Measurements from ENCODE around the gene SNX13.

The SNX13 gene

DNA sequence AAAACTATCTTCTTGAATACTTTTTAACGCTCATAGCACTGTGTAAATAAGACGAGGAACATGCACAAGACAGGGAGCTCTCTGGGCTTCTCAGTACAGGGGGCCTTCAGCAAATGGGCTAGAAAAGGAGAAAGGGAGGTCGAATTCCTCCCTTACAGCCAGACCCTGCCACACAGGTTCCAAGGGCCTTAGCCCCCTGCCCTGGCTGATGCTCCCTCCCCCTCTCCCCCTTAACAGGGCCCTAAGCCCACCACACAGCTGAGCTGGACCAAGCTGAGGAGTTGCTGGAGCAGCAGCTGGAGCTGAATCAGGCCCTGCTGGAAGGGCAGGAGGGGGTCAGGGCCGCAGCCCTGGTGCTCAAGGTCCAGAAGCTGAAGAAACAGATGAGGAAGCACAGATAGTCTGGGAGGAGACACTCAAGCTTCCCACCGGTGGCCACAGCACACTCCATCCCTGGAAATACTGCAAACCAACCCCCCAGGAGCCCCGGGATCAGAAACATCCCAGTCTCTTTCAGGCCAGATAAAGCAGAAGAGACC is 153.9 kb downstream of the SNX13 start:
- H3K36me3 ChIP-seq (ENCODE audit: insufficient read depth, low read length) = no peaks in the 10 kb centered on the region; the same call in 1 of the 2 replicates
- H3K27me3 ChIP-seq (ENCODE audit: insufficient read depth, low read length) = no peaks in the 10 kb centered on the region
- H3K4me1 ChIP-seq (ENCODE audit: control insufficient read depth, insufficient read depth, low read length, unreplicated experiment) = peaks cover 15% of the 10 kb centered on the region
- H3K4me3 ChIP-seq (ENCODE audit: low read depth, low read length) = no peak overlapping the region
- H2AFZ ChIP-seq (ENCODE audit: low read length, unreplicated experiment) = no peak overlapping the region
- H3K79me2 ChIP-seq (ENCODE audit: control insufficient read depth, insufficient read depth, low read length, unreplicated experiment) = no peaks in the 10 kb centered on the region
- H3K27ac ChIP-seq (ENCODE audit: low read depth, low read length) = no peak overlapping the region

DNA sequence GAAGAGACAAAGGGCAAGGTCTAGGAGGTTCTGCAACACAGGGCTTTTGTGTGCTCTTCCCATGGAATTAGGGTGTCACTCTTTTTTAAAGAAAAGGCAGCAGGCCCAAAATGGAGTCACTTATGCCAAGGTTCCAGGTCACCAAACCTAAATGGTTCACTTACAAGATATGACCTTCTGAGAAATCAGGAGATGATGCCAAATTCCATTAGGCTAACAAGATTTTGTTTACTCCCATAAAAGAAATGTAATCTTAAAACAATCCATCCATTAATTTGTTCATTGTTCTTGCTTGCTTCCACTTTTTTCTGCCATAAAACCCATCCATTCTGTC is 158.1 kb downstream of the SNX13 start:
- peaks cover 16% of the 10 kb centered on the region for H3K4me1 ChIP-seq (ENCODE audit: control insufficient read depth, insufficient read depth, low read length, unreplicated experiment)
- no peaks in the 10 kb centered on the region for H3K27me3 ChIP-seq (ENCODE audit: insufficient read depth, low read length)
- no peaks in the 10 kb centered on the region for H3K36me3 ChIP-seq (ENCODE audit: insufficient read depth, low read length)
- H3K4me3 ChIP-seq (ENCODE audit: low read depth, low read length) = no peak overlapping the region
- no peaks in the 10 kb centered on the region for H3K79me2 ChIP-seq (ENCODE audit: control insufficient read depth, insufficient read depth, low read length, unreplicated experiment)
- H2AFZ ChIP-seq (ENCODE audit: low read length, unreplicated experiment) = no peak overlapping the region
- peak overlapping the region; percentile 1; the same call in 1 of the 2 replicates for H3K27ac ChIP-seq (ENCODE audit: low read depth, low read length)

DNA sequence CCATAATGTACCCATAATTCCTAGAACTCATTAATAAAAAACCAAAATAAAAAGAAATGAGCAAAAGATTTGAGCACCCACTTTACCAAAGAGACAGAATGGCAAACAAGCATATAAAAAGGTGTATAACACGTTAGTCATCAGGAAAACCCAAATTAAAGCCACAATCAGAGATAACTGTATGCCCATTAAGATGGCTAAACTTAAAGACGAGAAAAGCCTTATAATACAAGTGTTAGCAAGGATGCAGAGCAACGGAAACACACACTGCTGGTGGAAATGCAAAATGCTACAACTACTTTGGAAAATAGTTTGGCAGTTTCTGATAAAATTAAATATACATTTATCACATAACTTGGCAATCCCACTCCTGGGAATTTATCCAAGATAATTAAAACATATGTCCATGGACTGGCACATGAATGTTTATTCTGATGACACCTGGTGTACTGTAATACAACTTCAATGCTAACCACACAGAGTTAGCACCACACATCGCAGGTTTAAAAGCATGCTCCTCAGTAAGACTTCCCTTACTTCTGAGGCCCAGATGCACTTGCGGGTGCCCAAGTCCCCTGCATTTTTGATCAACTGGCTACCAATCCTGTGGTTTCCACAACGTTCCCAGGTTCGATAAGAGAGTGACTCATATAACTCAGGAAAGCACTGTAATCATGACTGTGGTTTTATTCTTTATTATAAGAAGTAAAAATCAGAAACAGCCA is 158.6 kb downstream of the SNX13 start:
- Histone ChIP-seq H3K4me1 (ENCODE audit: control insufficient read depth, insufficient read depth, low read length, unreplicated experiment) (peaks cover 16% of the 10 kb centered on the region), H2AFZ (ENCODE audit: low read length, unreplicated experiment) (no peak overlapping the region), H3K79me2 (ENCODE audit: control insufficient read depth, insufficient read depth, low read length, unreplicated experiment) (no peaks in the 10 kb centered on the region), H3K36me3 (ENCODE audit: insufficient read depth, low read length) (no peaks in the 10 kb centered on the region), H3K27ac (ENCODE audit: low read depth, low read length) (no peak overlapping the region), H3K27me3 (ENCODE audit: insufficient read depth, low read length) (no peaks in the 10 kb centered on the region), H3K4me3 (ENCODE audit: low read depth, low read length) (no peak overlapping the region)

GRCh38 chr7:17779381-17779780 is 160.9 kb downstream of the SNX13 start:
- H3K79me2 ChIP-seq (ENCODE audit: control insufficient read depth, insufficient read depth, low read length, unreplicated experiment) = no peaks in the 10 kb centered on the region
- no peaks in the 10 kb centered on the region for H3K36me3 ChIP-seq (ENCODE audit: insufficient read depth, low read length)
- H3K27ac ChIP-seq (ENCODE audit: low read depth, low read length) = no peak overlapping the region
- peaks cover 25% of the 10 kb centered on the region for H3K4me1 ChIP-seq (ENCODE audit: control insufficient read depth, insufficient read depth, low read length, unreplicated experiment)
- no peaks in the 10 kb centered on the region for H3K27me3 ChIP-seq (ENCODE audit: insufficient read depth, low read length)
- no peak overlapping the region for H3K4me3 ChIP-seq (ENCODE audit: low read depth, low read length)
- H2AFZ ChIP-seq (ENCODE audit: low read length, unreplicated experiment) = no peak overlapping the region

GRCh38 chr7:17774716-17775288 is 165.5 kb downstream of the SNX13 start:
- Histone ChIP-seq H3K36me3 (ENCODE audit: insufficient read depth, low read length) (no peaks in the 10 kb centered on the region), H3K27ac (ENCODE audit: low read depth, low read length) (no peak overlapping the region), H3K79me2 (ENCODE audit: control insufficient read depth, insufficient read depth, low read length, unreplicated experiment) (no peaks in the 10 kb centered on the region), H3K4me3 (ENCODE audit: low read depth, low read length) (no peak overlapping the region), H3K27me3 (ENCODE audit: insufficient read depth, low read length) (no peaks in the 10 kb centered on the region), H2AFZ (ENCODE audit: low read length, unreplicated experiment) (no peak overlapping the region), H3K4me1 (ENCODE audit: control insufficient read depth, insufficient read depth, low read length, unreplicated experiment) (peaks cover 27% of the 10 kb centered on the region)

GRCh38 chr7:17774248-17774647 is 166.0 kb downstream of the SNX13 start:
- no peak overlapping the region for H3K4me3 ChIP-seq (ENCODE audit: low read depth, low read length)
- H3K27ac ChIP-seq (ENCODE audit: low read depth, low read length) = peak overlapping the region; percentile 3
- peaks cover 27% of the 10 kb centered on the region for H3K4me1 ChIP-seq (ENCODE audit: control insufficient read depth, insufficient read depth, low read length, unreplicated experiment)
- H3K36me3 ChIP-seq (ENCODE audit: insufficient read depth, low read length) = no peaks in the 10 kb centered on the region
- no peak overlapping the region for H2AFZ ChIP-seq (ENCODE audit: low read length, unreplicated experiment)
- no peaks in the 10 kb centered on the region for H3K27me3 ChIP-seq (ENCODE audit: insufficient read depth, low read length)
- no peaks in the 10 kb centered on the region for H3K79me2 ChIP-seq (ENCODE audit: control insufficient read depth, insufficient read depth, low read length, unreplicated experiment)

DNA sequence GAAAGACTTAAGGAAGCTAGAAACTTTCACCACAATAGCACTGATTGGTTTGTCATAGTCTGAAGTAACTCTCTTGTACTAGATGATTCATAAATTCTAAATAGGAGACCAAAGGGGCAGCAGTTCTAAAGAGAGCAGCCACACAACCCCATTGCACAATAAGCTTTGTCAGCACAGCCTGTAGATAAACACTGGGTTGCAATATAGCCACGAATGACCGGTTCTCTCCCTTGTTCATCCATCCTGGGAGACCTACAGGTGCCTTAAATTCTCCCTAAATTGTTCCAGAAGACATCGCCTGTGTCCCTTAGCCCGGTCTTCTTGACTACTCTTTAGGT is 167.0 kb downstream of the SNX13 start:
- Histone ChIP-seq H3K4me3 (ENCODE audit: low read depth, low read length) (no peak overlapping the region), H3K27ac (ENCODE audit: low read depth, low read length) (peak overlapping the region; percentile 21), H2AFZ (ENCODE audit: low read length, unreplicated experiment) (no peak overlapping the region), H3K79me2 (ENCODE audit: control insufficient read depth, insufficient read depth, low read length, unreplicated experiment) (no peaks in the 10 kb centered on the region), H3K36me3 (ENCODE audit: insufficient read depth, low read length) (no peaks in the 10 kb centered on the region), H3K4me1 (ENCODE audit: control insufficient read depth, insufficient read depth, low read length, unreplicated experiment) (peaks cover 27% of the 10 kb centered on the region), H3K27me3 (ENCODE audit: insufficient read depth, low read length) (no peaks in the 10 kb centered on the region)

DNA sequence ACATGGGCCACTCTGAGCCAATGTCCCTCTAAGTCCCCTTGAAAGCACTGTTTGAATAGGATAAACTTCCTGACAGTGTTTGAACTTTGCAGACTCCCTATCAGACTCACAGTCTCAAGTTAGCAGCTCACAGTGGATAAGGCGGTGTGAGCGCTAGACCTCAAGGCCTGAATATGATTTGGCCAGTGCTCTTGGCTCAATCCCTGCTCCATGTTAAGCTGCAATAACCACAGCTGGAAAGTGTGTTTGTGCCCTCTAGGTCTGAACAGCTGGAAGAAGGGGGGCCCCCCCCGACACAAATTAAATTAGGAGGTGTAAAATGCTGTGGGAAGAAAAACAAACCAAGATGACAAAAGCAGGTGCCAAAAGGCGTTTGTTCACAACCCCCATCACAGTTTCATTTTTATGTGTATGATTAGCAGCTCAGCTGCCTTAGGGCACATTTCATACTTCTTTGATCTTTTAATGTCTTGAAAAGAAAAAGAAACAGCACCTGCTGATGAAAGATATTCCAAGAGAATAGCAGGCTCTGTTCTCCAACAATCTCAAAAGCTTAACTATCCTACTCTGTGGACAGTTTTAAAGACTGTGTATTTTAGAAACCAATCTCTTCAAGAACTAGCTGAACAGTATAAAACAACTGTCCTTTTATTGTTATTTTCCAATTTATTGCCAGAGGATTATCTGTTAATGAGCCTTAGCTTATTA is 167.6 kb downstream of the SNX13 start:
- Histone ChIP-seq H2AFZ (ENCODE audit: low read length, unreplicated experiment) (no peak overlapping the region), H3K27ac (ENCODE audit: low read depth, low read length) (peak overlapping the region; percentile 21; the same call in 1 of the 2 replicates), H3K79me2 (ENCODE audit: control insufficient read depth, insufficient read depth, low read length, unreplicated experiment) (no peaks in the 10 kb centered on the region)

DNA sequence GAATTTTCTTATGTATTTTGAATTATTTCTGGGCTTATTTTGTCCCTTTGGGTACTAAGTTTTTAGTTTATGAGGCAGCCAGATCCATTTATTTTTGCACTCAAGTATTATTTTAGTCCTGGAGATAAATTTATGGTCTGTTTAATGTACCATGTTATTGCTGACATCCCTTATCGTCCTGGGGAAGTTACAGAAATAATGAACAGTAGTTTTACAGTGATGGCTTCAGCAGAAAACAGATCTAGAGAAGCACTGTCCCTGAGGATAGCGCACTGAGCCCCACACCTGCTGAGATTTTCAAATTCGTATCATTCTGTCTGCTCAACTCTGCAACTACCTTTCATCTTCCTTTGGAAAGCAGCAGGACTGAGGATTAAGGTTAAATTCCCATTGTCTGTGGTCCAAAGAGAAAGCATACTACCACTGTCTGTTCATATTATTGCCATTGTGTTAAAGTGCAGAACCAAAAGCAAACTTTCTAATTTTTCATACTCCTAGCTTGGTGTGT is 168.3 kb downstream of the SNX13 start:
- Histone ChIP-seq H3K27ac (ENCODE audit: low read depth, low read length) (no peak overlapping the region), H3K4me1 (ENCODE audit: control insufficient read depth, insufficient read depth, low read length, unreplicated experiment) (peaks cover 27% of the 10 kb centered on the region), H3K4me3 (ENCODE audit: low read depth, low read length) (no peak overlapping the region), H3K79me2 (ENCODE audit: control insufficient read depth, insufficient read depth, low read length, unreplicated experiment) (no peaks in the 10 kb centered on the region), H3K27me3 (ENCODE audit: insufficient read depth, low read length) (no peaks in the 10 kb centered on the region), H3K36me3 (ENCODE audit: insufficient read depth, low read length) (no peaks in the 10 kb centered on the region), H2AFZ (ENCODE audit: low read length, unreplicated experiment) (no peak overlapping the region)

More for the DNA sequence above, 167.6 kb downstream of the SNX13 start:
- H3K4me1 ChIP-seq (ENCODE audit: control insufficient read depth, insufficient read depth, low read length, unreplicated experiment) = peaks cover 27% of the 10 kb centered on the region
- no peaks in the 10 kb centered on the region for H3K36me3 ChIP-seq (ENCODE audit: insufficient read depth, low read length)
- no peak overlapping the region for H3K4me3 ChIP-seq (ENCODE audit: low read depth, low read length)
- no peaks in the 10 kb centered on the region for H3K27me3 ChIP-seq (ENCODE audit: insufficient read depth, low read length)

DNA sequence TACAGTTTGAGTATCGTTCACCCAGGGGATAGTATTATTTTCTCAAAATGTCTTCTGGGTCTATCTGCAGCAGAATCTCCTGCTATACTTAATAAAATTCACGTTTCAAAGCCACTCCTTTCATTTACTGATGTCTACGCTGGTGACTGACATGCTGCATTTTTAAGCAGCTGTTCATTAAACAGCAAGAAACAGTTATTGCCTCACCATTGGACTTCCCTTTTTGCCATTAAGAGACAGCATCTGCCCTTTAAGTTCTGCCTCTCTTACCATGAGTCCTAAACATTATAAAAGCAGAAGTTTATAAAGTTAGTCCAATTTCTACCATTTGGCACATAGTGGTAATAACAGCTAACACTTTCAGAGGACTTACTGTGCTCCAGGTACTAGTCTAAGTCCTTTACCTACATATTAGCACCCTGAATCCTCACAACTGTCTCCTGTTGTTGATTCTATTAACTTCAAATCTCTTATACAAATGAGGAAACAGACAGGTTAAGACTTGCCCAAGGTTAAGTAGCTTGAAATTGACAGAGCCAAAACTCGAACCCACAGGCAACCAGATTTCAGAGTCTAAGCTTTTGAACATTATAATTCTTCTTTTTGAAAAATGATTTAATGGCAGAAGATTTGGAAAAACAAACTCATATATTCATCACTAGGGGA is 169.5 kb downstream of the SNX13 start:
- H3K4me3 ChIP-seq (ENCODE audit: low read depth, low read length) = no peak overlapping the region
- no peak overlapping the region for H2AFZ ChIP-seq (ENCODE audit: low read length, unreplicated experiment)
- H3K36me3 ChIP-seq (ENCODE audit: insufficient read depth, low read length) = no peaks in the 10 kb centered on the region
- no peaks in the 10 kb centered on the region for H3K27me3 ChIP-seq (ENCODE audit: insufficient read depth, low read length)
- no peak overlapping the region for H3K27ac ChIP-seq (ENCODE audit: low read depth, low read length)
- peaks cover 27% of the 10 kb centered on the region for H3K4me1 ChIP-seq (ENCODE audit: control insufficient read depth, insufficient read depth, low read length, unreplicated experiment)
- H3K79me2 ChIP-seq (ENCODE audit: control insufficient read depth, insufficient read depth, low read length, unreplicated experiment) = no peaks in the 10 kb centered on the region

All from ACC112 (cell line).